ENCODE measurements around the gene CTSS.

- no peak for TF ChIP-seq MYC (IDR thresholded peaks at IDR 0.05; ENCODE audit: low read depth, low read length)
- no peak for TF ChIP-seq POLR2A (IDR thresholded peaks at IDR 0.05; ENCODE audit: low read depth, low read length)
- TF ChIP-seq CTCF (IDR thresholded peaks at IDR 0.05; ENCODE audit: extremely low read depth in 1 of 2, insufficient read depth in 1 of 2, low read depth in 1 of 2, low read length in 2 of 2): no peak
- TF ChIP-seq FOS (IDR thresholded peaks at IDR 0.05; ENCODE audit: borderline replicate concordance, insufficient read depth, low read length): peak; percentile 23
- TF ChIP-seq MAX (IDR thresholded peaks at IDR 0.05; ENCODE audit: insufficient read depth, insufficient read length): no peak
- TF ChIP-seq JUN (IDR thresholded peaks at IDR 0.05; ENCODE audit: borderline replicate concordance, insufficient read depth, insufficient read length, low read depth): no peak
- no peak for TF ChIP-seq GATA2 (IDR thresholded peaks at IDR 0.05; ENCODE audit: insufficient read depth, insufficient read length, low read depth, low read length)
Observed at GRCh38 chr1:150804671-150805070, 39.1 kb upstream of the CTSS start.

All from endothelial cell of umbilical vein (primary cell).